Smooth muscle cell (in vitro differentiated cells): ENCODE measurements around the gene CD40. TPM values are rescaled to one million over a fixed set of nuclear protein-coding genes. Genes with fewer than 3 reads are reported as not detected.

ENCODE experiments used
- DNase-seq: peaks from one replicate; lab custom pipeline; 2025; ENCODE audit not compliant: unreplicated experiment; lab: John Stamatoyannopoulos, UW
- H2AFZ ChIP-seq: fragments of 200-600 bp; sonication (generic); 2 replicates; pipeline ENCODE4 v1.6.0; 2016; ENCODE audit warnings: antibody characterized with exemption, low read depth, mild to moderate bottlenecking
- H3F3A ChIP-seq: fragments of 200-600 bp; sonication (generic); 2 replicates; pipeline ENCODE4 v1.6.0; 2017; ENCODE audit warnings: antibody characterized with exemption, low read depth
- H3K27ac ChIP-seq: fragments of 200-600 bp; sonication (generic); 2 replicates; pipeline ENCODE4 v1.5.1; 2016; ENCODE audit warnings: low read depth, mild to moderate bottlenecking
- H3K27me3 ChIP-seq: fragments of 200-600 bp; sonication (generic); 2 replicates; pipeline ENCODE4 v1.6.1; 2016; ENCODE audit warnings: low read depth, mild to moderate bottlenecking
- H3K36me3 ChIP-seq: fragments of 200-600 bp; sonication (generic); 2 replicates; pipeline ENCODE4 v1.5.1; 2016; ENCODE audit warnings: low read depth
- H3K4me1 ChIP-seq: fragments of 200-600 bp; sonication (generic); 2 replicates; pipeline ENCODE4 v1.5.1; 2016; ENCODE audit warnings: low read depth
- H3K4me2 ChIP-seq: fragments of 200-600 bp; sonication (generic); 2 replicates; pipeline ENCODE4 v1.6.0; 2016; ENCODE audit warnings: mild to moderate bottlenecking
- H3K4me3 ChIP-seq: fragments of 200-600 bp; sonication (generic); 2 replicates; pipeline ENCODE4 v1.5.1; 2016; ENCODE audit warnings: mild to moderate bottlenecking
- H3K79me2 ChIP-seq: fragments of 200-600 bp; sonication (generic); 2 replicates; pipeline ENCODE4 v1.6.0; 2016; ENCODE audit warnings: low read depth, mild to moderate bottlenecking
- H3K9ac ChIP-seq: fragments of 200-600 bp; sonication (generic); 2 replicates; pipeline ENCODE4 v1.6.0; 2016; ENCODE audit warnings: low read depth
- H3K9me3 ChIP-seq: fragments of 200-600 bp; sonication (generic); replicated peaks from 2 replicates; pipeline ENCODE4 v1.5.1; 2016; ENCODE audit warnings: low read depth
- H4K20me1 ChIP-seq: fragments of 200-600 bp; sonication (generic); 2 replicates; pipeline ENCODE4 v1.6.0; 2016; ENCODE audit warnings: low read depth
- WGBS: methylation state at CpG from one replicate; pipeline ENCODE4 v1.1.7; 2016; ENCODE audit warnings: low lambda C conversion rate; 5-methylcytosine and 5-hydroxymethylcytosine counted together
- polyA plus RNA-seq: library from polyadenylated mRNA; unstranded; fragments of >200 nt; fragmentation: Nextera tagmentation; extraction: Ambion mirVana; gene quantifications from 2 replicates; pipeline ENCODE4 v1.2.1, GENCODE V29; 2016
- total RNA-seq: library from RNA; depleted of rRNA; stranded (reverse); fragments of >200 nt; gene quantifications from 2 replicates; pipeline ENCODE4 v1.2.3, GENCODE V29; 2014
- TF ChIP-seq, protein P1 (sequence below): fragments of 200-600 bp; sonication (generic); IDR thresholded peaks from 2 replicates; pipeline ENCODE4 v1.5.1; 2017; ENCODE audit warnings: borderline replicate concordance, mild to moderate bottlenecking, antibody characterized with exemption; ENCODE audit not compliant: insufficient read depth, poor library complexity, severe bottlenecking

CD40 gene
- total and polyA plus RNA-seq, 2 experiments from 2014 or later: 13.8 to 27.4 TPM

DNA sequence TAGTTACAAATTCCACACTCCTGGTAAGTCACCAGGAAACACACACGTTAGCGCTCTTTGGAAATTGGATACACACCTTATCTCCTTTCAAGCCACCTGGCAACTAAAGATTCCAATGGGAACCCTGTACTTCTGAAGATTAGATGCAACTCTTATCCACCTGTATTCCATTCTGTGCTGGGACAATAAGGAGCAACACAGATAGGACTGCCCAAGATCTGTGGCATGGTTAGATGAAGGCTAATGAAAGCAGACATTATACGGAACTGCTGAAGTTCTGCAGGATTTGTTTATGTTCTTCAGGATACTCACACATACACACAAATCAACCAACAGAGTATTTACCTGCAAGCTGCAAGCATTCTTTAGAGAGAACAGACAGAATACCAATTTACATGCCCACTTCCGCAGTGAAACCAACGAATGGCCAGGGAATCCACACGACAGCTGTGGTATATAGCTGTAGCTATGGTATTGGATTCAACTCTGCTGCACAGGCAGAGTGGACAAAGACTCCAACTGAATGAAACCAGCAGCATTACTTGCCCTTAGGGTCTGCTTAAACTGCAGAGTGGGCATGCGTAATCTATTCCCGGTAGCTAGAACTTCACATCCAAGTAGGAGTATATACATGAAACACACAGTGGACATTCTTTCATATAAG lies 40.3 kb upstream of the CD40 start:
- no peak overlapping the region for H3K9ac ChIP-seq
- H3K27me3 ChIP-seq: no peaks in the 10 kb centered on the region
- 94% methylated on average over 8 of the region's 8 CpGs for WGBS
- no peaks in the 10 kb centered on the region for H3K9me3 ChIP-seq
- H3K27ac ChIP-seq: no peak overlapping the region
- peaks cover 17% of the 10 kb centered on the region for H3K4me1 ChIP-seq
- H3K4me2 ChIP-seq: no peak overlapping the region
- DNase-seq: no peak
- peaks cover 100% of the 10 kb centered on the region for H4K20me1 ChIP-seq
- TF ChIP-seq, protein P1, sequence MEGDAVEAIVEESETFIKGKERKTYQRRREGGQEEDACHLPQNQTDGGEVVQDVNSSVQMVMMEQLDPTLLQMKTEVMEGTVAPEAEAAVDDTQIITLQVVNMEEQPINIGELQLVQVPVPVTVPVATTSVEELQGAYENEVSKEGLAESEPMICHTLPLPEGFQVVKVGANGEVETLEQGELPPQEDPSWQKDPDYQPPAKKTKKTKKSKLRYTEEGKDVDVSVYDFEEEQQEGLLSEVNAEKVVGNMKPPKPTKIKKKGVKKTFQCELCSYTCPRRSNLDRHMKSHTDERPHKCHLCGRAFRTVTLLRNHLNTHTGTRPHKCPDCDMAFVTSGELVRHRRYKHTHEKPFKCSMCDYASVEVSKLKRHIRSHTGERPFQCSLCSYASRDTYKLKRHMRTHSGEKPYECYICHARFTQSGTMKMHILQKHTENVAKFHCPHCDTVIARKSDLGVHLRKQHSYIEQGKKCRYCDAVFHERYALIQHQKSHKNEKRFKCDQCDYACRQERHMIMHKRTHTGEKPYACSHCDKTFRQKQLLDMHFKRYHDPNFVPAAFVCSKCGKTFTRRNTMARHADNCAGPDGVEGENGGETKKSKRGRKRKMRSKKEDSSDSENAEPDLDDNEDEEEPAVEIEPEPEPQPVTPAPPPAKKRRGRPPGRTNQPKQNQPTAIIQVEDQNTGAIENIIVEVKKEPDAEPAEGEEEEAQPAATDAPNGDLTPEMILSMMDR: no peak
- H3K79me2 ChIP-seq: peaks cover 58% of the 10 kb centered on the region
- no peaks in the 10 kb centered on the region for H3K36me3 ChIP-seq
- no peak overlapping the region for H3K4me3 ChIP-seq
- no peaks in the 10 kb centered on the region for H3F3A ChIP-seq
- H2AFZ ChIP-seq: no peak overlapping the region

DNA sequence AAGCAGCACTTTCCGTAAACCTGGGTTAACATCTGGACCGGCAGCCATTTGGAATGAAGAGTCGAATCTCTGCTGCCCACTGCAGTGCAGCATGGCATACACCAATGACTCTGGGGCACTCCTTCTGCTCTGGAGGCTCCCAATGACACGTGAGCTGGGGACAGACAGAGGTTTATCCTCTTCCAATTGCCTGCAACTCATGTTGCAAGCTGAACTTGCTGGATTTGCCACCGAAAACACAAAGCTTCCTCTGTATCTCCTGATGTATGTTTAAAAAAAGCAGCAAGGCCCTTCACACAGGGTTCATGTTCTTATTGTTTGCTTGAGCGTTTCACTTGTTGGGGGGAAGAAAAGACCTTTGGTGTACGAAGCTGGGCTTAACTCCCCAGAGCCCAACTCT lies 39.2 kb upstream of the CD40 start:
- Histone ChIP-seq H3F3A (no peaks in the 10 kb centered on the region), H3K4me1 (peaks cover 11% of the 10 kb centered on the region), H4K20me1 (peaks cover 100% of the 10 kb centered on the region), H3K27me3 (no peaks in the 10 kb centered on the region), H3K4me3 (no peak overlapping the region), H3K9me3 (no peaks in the 10 kb centered on the region), H3K4me2 (no peak overlapping the region), H3K79me2 (peaks cover 69% of the 10 kb centered on the region), H3K9ac (no peak overlapping the region), H2AFZ (no peak overlapping the region), H3K36me3 (no peaks in the 10 kb centered on the region), H3K27ac (no peak overlapping the region)
- no peak for DNase-seq
- 90% methylated on average over 7 of the region's 7 CpGs for whole genome bisulfite sequencing
- TF ChIP-seq, protein P1: no peak

- TF ChIP-seq, protein P1: no peak
- Histone ChIP-seq H3K36me3 (no peaks in the 10 kb centered on the region), H3K27me3 (no peaks in the 10 kb centered on the region), H3K9ac (no peak overlapping the region), H3K4me2 (no peak overlapping the region), H3F3A (no peaks in the 10 kb centered on the region), H3K9me3 (no peaks in the 10 kb centered on the region), H3K27ac (no peak overlapping the region), H2AFZ (no peak overlapping the region), H3K4me3 (no peak overlapping the region), H4K20me1 (peaks cover 100% of the 10 kb centered on the region), H3K79me2 (peaks cover 91% of the 10 kb centered on the region), H3K4me1 (peaks cover 10% of the 10 kb centered on the region)
- DNase-seq: no peak
- WGBS: 95% methylated on average over 1 of the region's 1 CpG
Measured at GRCh38 chr20:46081074-46081473, 37.0 kb upstream of the CD40 start.

DNA sequence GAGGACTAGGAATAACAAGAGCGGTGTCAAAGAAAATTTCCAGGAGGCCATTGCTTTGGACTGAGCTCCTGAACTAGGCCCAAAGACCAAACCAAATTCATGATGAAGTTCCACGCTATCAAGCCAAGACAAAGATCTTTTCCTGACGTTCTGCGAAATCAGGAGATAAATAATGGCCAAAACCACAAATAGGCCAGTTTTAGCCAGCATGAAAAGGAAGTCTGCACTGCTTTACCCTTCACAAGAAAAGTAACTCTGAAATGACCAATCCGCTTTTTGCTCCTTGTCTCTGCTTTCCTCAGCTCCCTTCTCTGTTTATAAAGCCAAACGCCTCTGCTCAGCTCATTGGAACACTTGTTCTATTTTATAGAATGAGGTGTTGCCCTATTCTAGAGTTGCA lies 35.0 kb upstream of the CD40 start:
- H3K4me2 ChIP-seq: no peak overlapping the region
- H3F3A ChIP-seq: no peaks in the 10 kb centered on the region
- no peak overlapping the region for H3K27ac ChIP-seq
- H2AFZ ChIP-seq: no peak overlapping the region
- 72% methylated on average over 6 of the region's 6 CpGs for WGBS
- H3K36me3 ChIP-seq: no peaks in the 10 kb centered on the region
- no peak for DNase-seq
- H3K4me3 ChIP-seq: no peak overlapping the region
- H3K79me2 ChIP-seq: peaks cover 98% of the 10 kb centered on the region
- H3K4me1 ChIP-seq: peaks cover 14% of the 10 kb centered on the region
- peaks cover 100% of the 10 kb centered on the region for H4K20me1 ChIP-seq
- no peaks in the 10 kb centered on the region for H3K27me3 ChIP-seq
- no peak overlapping the region for H3K9ac ChIP-seq
- TF ChIP-seq, protein P1: no peak
- no peaks in the 10 kb centered on the region for H3K9me3 ChIP-seq
